Thoracic aorta (tissue), 2 donors: ENCODE results near the gene ITPR2. TPM values are rescaled to one million over a fixed set of nuclear protein-coding genes. Genes with fewer than 3 reads are reported as not detected.

Experiments used
- ATAC-seq: fragments of 150-250 bp; one replicate; pipeline ENCODE4 v1.8.0; 2017; ENCODE audit warnings: low read depth; ENCODE audit not compliant: insufficient number of reproducible peaks, low FRiP score
- DNase-seq: peaks from one replicate; pipeline ENCODE4 v3.0.0-alpha.2; 2020; ENCODE audit warnings: low spot score
- H3K27ac ChIP-seq, 2 donors: fragments of 200-600 bp; sonication (generic); 1 replicate in 1 of 2; 2 replicates in 1 of 2; pipeline ENCODE4 v1.5.1; 2016; ENCODE audit warnings: mild to moderate bottlenecking in 2 of 2, moderate library complexity in 2 of 2
- H3K27me3 ChIP-seq: fragments of 200-600 bp; sonication (generic); replicated peaks from 2 replicates; pipeline ENCODE4 v1.6.0; 2016; ENCODE audit warnings: mild to moderate bottlenecking; ENCODE audit not compliant: insufficient read depth
- H3K36me3 ChIP-seq: fragments of 200-600 bp; sonication (generic); one replicate; pipeline ENCODE4 v1.5.1; 2016
- H3K4me1 ChIP-seq, 2 donors: fragments of 200-600 bp; sonication (generic); 1 replicate in 1 of 2; 2 replicates in 1 of 2; pipeline versions ENCODE4 v1.5.1 to v1.6.0; 2016; ENCODE audit warnings: low read depth in 2 of 2, mild to moderate bottlenecking in 1 of 2; ENCODE audit not compliant: control insufficient read depth in 1 of 2
- H3K4me3 ChIP-seq: fragments of 200-600 bp; sonication (generic); 2 replicates; pipeline ENCODE4 v1.5.1; 2016; ENCODE audit warnings: mild to moderate bottlenecking
- H3K9me3 ChIP-seq: fragments of 200-600 bp; sonication (generic); 2 replicates; pipeline ENCODE4 v1.5.1; 2016
- CTCF ChIP-seq: fragments of 200-600 bp; sonication (generic); IDR thresholded peaks from one replicate; pipeline ENCODE4 v1.5.1; 2019; ENCODE audit warnings: antibody characterized with exemption
- total RNA-seq, 2 donors: library from RNA; depleted of rRNA; stranded (reverse); fragments of >200 nt; gene quantifications; one replicate each; pipeline versions ENCODE4 v1.1.0 to v1.2.3, GENCODE V29; 2016

Gene ITPR2
- total RNA-seq, 2 donors from 2014 or later: 28.3 to 86.3 TPM

- ATAC-seq (no peak), DNase-seq (no peak)
- Histone ChIP-seq H3K27me3 (no peaks in the 10 kb centered on the region), H3K9me3 (no peaks in the 10 kb centered on the region), H3K4me1 (no peaks in the 10 kb centered on the region), H3K27ac (no peak overlapping the region), H3K36me3 (no peaks in the 10 kb centered on the region), H3K4me3 (no peak overlapping the region)
- no peak for TF ChIP-seq CTCF
Measured at GRCh38 chr12:26467351-26467750, 365.6 kb downstream of the ITPR2 start.

- H3K27ac ChIP-seq: no peak overlapping the region
- ATAC-seq (no peak), DNase-seq (no peak)
- TF ChIP-seq CTCF: no peak
- no peaks in the 10 kb centered on the region for H3K9me3 ChIP-seq
- H3K27me3 ChIP-seq: no peaks in the 10 kb centered on the region
- H3K36me3 ChIP-seq: no peaks in the 10 kb centered on the region
- no peak overlapping the region for H3K4me3 ChIP-seq
- H3K4me1 ChIP-seq: no peaks in the 10 kb centered on the region
Measured at GRCh38 chr12:26466726-26467125, 366.3 kb downstream of the ITPR2 start.

GRCh38 chr12:26465419-26466097 lies 367.4 kb downstream of the ITPR2 start:
- no peak for TF ChIP-seq CTCF
- Histone ChIP-seq H3K36me3 (no peaks in the 10 kb centered on the region), H3K27ac (no peak overlapping the region), H3K4me3 (no peak overlapping the region), H3K9me3 (no peaks in the 10 kb centered on the region), H3K4me1 (no peaks in the 10 kb centered on the region), H3K27me3 (no peaks in the 10 kb centered on the region)
- ATAC-seq (no peak), DNase-seq (no peak)

- H3K4me1 ChIP-seq: no peaks in the 10 kb centered on the region
- ATAC-seq: no peak
- no peaks in the 10 kb centered on the region for H3K9me3 ChIP-seq
Measured at GRCh38 chr12:26461776-26462175, 371.2 kb downstream of the ITPR2 start.

GRCh38 chr12:26460361-26460760 lies 372.6 kb downstream of the ITPR2 start:
- ATAC-seq: no peak
- Histone ChIP-seq H3K9me3 (no peaks in the 10 kb centered on the region), H3K36me3 (no peaks in the 10 kb centered on the region), H3K27me3 (no peaks in the 10 kb centered on the region), H3K27ac (no peak overlapping the region), H3K4me3 (no peak overlapping the region), H3K4me1 (peaks cover 0 to 8% of the 10 kb centered on the region in 2 donors)
- DNase-seq: no peak
- no peak for TF ChIP-seq CTCF

More at GRCh38 chr12:26461776-26462175, 371.2 kb downstream of the ITPR2 start:
- no peak for DNase-seq
- Histone ChIP-seq H3K36me3 (no peaks in the 10 kb centered on the region), H3K4me3 (no peak overlapping the region), H3K27ac (no peak overlapping the region), H3K27me3 (no peaks in the 10 kb centered on the region)
- TF ChIP-seq CTCF: no peak
